CD4-positive, alpha-beta T cell treated with Interleukin-4 for 4 hours (primary cell): ENCODE results near the gene KIN.
"Not testable (repeated sequence)": the region's sequence is repeated elsewhere in the genome, so short reads cannot be mapped to it uniquely, and the experiment has no call there.

Experiments
- DNase-seq: peaks from one replicate; pipeline ENCODE4 v3.0.0-alpha.2; 2020

The KIN gene

DNA sequence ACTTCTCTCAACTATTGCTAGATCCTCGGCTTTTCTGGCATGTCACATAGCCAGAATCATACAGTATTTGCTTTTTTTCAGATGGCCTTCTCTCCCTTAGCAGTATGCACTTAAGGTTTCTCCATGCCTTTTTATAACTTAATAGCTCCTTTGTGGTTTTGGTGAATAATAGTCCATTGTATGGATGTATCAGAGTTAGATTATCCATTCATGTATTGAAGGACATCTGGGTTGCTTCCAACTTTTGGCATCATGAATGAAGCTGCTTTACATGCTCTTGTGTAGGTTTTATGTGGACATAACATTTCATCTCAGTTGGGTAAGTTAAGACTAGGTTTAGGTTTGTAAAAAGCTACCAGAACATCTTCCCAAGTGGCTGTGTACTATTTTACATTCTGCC, 4.7 kb upstream of the KIN start:
- DNase-seq, result no peak

DNA sequence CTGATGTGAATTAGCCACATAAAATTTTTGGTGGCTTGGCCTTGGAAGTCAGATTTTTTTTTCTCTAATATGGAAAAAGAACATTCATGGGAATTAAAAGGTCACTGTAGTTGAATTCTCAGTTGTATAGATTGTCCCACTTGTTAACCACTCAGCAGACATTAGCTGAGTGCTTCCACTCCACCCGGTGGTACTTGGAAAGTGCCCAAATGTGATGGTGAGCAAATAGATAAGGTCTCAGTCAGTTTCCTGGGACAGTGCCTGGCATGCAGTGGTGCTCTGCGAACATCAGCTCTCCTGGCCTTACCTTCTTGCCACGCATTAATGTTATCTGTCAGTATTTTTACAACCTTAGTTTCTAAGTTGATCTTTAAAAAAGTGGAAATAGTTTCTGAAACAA, 1.6 kb upstream of the KIN start:
- DNase-seq, result no peak

DNA sequence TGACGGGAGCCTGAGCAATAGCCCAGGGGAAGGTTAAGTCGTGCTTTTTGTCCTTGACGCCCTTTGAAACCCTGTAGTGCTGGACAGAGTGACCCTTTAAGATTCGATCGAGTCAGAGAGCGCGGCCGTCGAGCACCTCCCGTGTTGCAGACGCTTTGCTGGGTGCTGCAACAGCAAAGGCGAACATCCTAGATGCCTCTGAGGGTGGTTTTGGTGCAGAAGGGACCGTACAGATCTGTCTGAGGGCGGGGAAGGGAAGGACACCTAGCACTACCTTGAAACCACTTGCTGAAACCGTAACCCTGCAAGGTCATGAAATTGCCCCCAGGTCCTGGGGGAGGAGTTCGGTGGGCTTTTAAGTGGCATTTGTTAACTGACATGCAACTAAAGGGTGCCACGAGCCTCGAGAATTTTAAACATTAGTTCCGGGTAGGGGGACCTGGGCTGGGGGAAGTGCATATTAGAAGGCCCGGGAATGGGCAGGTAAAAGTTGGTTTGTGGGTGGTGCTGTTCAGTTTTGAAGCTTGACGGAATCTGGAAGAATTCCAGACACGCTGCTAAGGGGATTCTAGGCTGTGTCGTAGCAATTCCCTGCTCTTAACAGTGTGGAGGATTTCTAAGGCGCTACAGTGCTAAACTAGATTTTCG, 970 bp upstream of the KIN start:
- DNase-seq, result no peak

DNA sequence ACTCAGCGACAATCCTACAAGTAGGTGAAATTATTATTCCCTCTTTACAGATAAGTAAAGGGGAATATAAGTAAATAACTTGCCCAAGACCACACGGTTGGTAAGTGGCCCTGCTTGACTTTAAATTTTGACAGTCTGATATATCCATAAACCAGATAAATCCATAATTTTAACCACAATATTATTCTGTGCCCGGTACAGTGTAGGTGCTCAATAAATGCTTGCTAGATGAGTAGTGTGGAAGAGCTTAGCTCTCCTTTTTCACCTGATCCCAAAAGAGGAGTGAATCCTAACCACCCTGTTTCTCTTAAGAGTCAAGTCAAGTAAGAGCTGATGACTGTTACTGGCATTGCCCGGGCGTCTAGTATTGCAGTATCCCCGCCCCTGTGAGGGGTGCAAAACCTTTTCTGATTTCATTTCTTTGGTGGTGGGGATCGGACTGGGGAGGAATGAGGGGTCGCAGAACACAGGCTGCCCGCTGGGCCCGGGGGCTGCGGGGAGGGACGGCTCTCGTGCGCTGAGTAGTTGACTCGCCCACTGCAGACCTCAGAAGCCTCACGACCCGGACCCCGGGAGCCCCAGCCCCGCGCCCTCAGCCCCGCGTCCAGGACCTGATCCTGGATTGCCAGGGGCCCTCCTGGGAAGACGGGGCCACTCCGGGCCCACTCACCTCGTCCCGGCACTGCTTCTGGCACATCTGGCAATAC, 490 bp downstream of the KIN start:
- no peak for DNase-seq

DNA sequence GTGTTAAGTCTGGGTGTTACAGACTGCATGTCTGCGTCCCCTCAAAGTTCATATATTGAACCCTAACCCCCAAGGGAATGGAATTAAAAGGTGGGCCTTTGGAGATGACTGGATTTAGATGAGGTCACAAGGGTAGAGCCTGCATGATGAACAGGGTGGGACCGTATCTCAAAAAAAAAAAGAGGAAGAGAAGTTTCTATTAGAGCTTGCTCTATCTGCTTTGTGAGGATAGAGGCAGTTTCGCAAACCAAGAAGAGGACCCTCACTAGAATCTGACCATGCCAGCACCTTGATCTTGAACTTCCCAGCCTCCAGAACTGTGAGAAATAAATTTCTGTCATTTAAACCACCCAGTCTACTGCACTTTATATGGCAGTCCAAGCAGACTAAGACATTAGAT, 1.4 kb downstream of the KIN start:
- no peak for DNase-seq

DNA sequence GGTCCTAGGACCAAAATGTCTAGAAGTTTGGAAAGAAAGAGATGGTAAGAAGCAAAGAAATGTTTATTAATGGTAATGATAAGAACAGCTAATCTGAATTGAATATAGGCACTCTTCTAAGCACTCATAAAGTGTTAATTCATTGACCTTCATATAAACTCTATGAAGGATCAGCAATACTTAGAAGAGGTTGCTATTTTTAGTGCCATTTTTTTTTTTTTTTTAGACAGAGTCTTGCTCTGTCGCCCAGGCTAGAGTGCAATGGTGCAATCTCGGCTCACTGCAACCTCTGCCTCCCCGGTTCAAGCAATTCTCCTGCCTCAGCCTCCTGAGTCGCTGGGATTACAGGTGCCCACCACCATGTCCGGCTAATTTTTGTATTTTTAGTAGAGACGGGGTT, 5.6 kb downstream of the KIN start:
- not testable (repeated sequence) for DNase-seq

DNA sequence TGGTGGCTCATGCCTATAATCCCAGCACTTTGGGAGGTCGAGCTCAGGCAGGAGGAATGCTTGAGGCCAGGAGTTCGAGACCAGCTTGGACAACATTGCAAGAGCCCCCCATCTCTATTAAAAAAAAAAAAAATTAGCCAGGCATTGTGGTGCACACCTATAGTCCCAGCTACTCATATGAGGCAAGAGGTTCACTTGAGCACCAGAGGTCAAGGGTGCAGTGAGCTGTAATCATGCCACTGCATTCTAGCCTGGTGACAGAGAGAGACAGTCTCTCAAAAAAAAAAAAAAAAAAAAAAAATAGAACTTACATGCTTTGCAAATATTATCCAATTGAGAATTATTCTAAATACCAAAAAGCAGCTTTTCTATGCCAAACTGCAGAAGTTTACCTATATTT, 11.0 kb downstream of the KIN start:
- DNase-seq, result no peak

DNA sequence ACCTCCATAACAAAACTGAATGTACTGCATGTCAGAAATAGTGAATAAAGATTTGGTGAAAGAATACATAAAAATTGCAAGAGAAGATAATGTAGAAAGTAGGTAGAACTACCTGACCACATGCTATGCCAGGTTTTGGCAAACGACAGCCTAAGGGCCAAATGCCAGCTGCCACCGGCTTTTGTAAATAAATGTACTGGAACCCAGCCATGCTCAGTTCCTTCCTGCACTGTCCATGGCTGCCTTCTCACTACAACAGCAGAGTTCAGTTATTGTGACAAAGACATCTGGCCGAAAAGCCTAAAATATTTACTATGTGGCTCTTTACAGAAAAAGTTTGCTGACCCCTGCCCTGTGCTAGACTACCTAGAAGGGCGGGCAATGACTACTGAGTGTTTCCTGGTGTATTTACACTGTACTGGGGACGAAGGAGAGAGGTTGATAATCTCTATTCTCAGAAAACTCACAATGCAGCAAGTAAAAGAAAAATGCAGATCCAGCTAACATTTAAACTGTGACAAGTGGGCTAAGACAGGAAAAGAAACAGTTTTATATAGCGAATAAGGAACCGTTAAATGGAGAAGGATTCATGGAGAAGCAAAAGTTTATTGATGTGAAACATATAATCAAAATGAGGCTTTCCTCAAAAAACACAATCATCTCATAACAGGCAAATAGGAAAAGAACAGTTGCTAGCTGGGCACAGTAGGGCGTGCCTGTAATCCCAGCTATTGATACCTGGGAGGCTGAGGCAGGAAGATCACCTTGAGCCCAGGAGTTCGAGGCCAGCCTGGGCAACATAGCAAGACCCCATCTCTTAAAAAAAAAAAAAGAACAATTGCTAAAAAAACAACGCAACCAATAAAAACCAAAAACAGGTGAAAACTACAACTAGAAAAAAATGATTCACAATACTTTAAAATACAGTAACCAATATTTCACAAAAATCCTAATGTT, 13.7 kb downstream of the KIN start:
- no peak for DNase-seq

DNA sequence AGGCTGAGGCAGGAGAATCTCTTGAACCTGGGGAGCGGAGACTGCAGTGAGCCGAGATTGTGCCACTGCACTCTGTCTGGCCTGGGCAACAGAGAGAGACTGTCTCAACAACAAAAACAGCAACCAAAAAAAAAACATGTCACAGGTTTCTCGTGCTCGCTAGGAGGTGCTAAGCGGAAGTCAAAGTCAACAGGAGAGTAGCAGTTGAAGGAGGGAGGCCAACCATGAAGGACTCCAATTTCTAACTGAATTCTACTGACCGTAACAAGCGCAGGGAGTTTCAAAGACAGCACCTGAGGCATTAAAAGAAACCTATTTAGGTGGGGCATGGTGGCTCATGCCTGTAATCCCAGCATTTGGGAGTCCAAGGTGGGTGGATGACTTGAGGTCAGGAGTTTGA, 19.4 kb downstream of the KIN start:
- no peak for DNase-seq

DNA sequence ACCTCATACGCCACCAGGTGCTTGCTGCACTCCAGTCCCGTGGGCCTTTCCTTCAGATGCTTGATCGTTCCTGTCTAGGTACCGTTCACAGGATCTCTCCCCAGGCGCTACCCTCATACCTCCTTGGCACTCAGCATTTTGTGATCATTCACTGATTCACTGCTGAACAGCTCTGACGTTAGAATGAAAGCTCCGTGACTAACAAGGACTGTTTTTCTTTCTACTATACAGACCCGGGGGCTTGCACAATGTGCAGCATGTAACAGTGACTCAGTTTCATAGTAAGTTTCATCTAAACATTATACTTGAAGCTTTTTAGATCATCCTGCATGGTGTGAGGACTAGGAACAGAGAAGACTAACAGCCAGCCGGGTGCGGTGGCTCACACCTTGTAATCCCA, 20.6 kb downstream of the KIN start:
- no peak for DNase-seq

DNA sequence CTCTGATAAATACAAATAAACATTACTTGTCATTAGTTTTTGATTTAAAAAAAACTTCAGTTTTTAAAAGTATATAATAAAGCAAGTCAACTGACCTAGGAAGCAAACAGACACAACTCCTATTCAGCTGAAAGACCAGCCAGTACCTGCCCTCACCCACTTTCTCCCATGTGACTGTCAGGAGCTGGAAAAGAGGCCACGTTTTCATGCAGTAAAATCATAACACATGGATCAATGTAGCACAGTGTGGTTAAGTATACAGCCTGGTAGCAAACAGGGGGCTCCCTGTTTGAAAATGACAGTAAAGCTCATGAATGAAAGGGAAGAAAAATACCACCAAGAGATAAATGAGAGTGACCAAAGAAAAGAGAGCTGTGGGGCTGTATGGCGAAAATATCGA, 21.6 kb downstream of the KIN start:
- DNase-seq, result no peak

DNA sequence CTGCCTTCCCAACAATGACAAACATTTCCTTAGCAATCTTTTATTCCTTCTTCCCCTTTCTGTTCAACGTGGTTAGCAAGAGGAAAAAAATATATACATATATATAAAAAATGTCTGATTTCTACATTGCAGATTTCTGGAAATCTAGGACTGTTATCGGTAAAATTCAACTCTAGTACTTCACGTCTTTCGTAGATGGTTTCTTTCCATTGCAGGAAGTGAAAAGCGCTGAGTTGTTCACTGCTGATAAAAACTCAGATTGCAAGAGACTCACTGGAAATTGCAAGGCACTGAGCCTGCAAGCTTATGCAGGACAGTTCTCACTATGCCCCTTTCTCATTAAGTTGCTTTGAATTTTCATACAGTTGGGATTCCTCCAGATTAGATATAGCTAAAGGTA, 23.9 kb downstream of the KIN start:
- DNase-seq, result no peak

DNA sequence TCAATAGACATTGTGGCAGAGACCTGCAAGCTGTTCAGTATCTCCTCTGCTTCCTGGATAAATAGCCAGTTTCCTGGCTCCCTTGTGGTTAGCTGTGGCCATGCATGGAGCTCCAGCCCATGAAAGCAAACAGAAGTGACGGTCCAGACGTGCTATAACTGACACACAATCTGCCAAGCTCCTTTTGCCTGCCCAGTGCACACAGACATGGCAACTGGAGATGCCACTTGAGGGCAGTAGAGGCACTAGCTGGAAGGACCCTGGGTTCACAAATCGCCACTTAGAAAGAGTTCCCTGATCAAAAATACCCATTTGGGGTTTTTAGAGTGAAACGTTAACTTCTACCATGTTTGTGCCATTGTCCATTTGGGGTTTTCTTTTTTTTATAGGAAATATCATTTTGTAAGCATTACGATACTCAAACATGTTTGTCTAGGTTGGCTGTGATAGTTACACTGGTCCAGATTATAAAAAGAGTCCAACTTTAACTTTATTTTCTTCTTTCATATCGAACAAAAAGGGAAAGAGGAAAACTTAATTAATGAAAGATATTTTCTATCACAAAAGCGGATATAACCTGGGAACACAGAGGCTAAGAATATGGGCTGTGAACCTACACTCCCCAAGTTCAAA, 31.3 kb downstream of the KIN start:
- peak; percentile 14 for DNase-seq

DNA sequence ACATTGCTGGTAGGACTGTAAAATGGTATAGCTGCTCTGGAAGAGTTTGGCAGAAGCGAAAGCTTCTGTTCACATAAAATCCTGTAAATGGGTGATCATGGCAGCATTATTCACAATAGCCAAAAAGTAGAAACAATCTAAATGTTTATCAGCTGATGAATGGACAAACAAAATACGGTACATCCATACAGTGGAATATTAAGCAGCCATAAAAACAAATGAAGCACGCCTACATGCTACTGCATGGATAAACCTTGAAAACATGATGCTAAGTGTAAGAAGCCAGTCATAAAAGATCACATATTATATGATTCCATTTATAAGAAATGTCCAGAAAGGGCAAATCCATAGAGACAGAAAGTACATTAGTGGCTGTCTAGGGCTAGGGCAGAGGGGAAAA, 32.7 kb downstream of the KIN start:
- DNase-seq, result no peak

DNA sequence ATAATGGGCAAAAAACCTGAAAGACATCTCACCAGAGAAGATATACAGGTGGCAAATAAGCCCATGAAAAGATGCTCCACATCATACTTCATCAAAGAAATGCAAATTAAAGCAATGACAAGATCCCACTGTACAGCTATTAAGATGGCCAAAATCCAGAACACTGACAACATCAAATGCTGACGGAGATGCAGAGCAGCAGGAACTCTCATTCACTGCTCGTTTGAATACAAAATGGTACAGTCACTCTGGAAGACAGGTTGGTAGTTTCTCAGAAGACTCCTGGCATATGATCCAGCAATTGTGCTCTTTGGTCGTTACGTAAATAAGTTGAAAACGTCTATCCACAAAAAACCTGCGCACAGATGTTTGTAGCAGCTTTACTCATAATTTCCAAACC, 35.5 kb downstream of the KIN start:
- no peak for DNase-seq

DNA sequence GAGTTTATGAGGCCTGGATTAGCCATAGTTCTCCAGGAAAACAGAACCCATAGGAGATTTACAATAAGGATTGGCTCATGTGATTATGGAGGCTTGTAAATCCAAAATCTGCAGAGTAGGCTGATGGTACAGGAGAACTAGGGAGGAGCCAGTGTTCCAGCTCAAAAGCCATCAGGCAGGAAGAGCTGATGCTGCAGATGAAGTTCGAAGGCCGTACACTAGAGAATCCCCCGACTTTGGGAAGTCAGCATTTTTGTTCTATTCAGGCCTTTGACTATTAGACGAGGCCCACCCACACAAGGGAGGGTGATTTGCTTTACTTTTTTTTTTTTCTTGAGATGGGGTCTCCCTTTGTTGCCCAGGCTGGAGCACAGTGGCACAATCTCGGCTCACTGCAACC, 37.6 kb downstream of the KIN start:
- no peak for DNase-seq

DNA sequence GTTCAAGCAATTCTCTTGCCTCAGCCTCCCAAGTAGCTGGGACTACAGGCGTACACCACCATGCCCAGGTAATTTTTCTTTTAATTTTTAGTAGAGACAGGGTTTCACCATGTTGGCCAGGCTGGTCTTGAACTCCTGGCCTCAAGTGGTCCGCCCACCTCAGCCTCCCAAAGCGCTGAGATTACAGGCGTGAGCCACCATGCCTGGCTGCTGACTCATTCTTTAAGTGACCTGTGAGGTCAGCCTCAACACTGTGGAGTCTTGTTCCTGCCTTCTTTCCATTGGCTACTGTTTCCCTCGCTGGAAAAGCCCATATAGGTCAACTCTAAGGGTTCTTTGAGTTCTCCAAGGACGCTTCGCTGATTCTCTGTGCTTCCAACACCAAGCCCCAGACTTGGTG, 39.2 kb downstream of the KIN start:
- DNase-seq, result not testable (repeated sequence)

DNA sequence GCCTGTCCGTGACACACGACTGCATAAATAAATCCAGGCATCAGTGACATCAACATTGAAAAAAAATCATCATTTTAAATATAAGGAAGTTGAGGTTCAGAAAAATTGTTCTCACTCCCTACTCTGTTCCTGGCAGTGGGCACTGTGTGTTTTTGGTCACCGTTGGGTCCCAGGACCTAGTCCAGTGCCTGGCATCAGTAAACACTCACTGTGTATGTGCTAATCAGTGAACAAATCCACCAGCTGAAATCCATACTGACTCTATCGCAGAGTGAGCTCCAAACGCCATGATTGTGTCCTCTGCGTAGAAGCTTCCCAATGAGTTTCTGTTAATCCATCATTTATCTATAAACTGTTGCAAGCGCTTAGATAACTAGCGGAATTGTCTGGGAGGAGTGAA, 43.5 kb downstream of the KIN start:
- DNase-seq, result no peak

DNA sequence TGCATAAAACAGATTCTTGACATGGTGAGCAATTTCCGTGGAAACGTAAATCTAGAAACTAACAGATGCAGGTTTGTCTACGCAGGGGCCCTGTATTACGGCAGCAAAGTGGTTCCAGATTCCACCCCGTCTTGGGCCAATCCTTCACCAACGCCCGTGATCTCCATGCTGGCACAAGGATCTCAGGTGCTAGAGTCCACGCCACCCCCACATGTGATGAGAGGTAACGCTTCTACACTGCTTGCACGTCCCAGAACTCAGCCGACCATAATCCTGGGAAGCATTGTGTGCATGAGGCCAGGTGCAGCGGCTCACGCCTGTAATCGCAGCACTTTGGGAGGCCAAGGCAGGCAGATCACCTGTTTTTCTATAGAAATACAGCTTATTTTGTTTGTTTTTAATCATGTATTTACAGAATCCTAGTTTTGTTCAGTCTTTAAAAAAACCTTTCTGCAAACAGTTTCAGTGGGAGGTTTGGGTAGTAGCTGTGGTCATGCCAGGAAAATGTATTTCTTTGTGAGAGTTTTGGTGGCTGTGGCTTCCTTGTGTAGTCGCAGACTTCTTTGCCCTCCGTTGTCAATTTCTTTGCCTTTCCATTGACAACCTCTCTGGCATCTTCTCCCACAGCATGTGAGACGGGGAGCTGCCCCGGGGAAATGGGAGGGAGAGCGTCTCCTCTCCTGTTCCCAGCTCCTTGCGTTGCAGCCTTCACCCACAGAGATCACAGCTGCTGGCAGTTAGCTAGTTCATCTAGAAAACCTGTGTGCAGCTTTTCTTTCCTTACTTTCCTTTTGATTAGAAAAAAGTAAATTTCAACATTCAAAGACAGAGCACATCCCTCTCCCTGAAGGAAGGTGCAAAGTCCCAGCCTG, 49.0 kb downstream of the KIN start:
- DNase-seq, result no peak

DNA sequence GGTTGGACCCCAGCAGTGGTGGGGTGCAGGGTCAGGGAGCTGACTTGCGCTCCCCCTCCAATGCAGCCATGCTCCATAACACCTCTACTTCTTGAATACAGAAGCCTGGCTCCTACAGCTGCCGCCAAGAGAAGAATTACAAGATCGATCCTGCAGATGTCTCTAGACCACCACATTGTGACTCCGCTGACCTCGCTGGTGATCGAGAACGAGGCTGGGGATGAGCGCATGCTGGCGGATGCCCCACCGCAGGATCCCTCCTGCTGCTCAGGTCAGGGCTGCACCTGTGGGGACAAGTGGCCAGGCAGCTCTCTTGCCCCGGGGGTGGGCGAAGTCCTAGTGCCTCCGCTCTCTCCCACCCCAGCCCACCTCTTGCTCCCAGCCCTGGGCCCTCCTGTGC, 53.0 kb downstream of the KIN start:
- DNase-seq, result no peak

DNA sequence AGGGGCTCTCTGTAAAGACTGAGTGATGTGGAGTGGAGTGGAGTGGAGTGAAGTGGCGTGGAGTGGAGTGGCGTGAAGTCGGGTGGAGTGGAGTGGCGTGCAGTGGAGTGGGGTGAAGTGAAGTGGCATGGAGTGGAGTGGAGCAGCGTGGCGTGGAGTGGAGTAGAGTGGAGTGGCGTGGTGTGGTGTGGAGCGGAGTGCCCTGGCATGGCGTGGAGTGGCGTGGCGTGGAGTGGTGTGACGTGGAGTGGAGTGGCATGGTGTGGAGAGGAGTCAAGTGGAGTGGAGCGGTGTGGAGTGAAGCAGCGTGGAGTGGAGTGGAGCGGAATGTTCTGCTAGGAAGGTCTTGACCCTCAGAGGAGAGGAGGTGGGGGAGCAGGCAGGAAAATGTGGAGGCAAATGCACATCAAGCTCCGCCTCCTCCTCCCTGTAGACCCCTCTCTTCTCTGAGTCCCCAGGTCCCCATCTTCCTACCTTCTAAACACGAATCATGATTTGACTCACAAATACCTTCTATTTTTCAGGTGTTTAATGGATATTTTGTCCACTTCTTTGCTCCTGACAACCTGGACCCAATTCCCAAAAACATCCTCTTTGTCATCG, 64.8 kb downstream of the KIN start:
- no peak for DNase-seq

DNA sequence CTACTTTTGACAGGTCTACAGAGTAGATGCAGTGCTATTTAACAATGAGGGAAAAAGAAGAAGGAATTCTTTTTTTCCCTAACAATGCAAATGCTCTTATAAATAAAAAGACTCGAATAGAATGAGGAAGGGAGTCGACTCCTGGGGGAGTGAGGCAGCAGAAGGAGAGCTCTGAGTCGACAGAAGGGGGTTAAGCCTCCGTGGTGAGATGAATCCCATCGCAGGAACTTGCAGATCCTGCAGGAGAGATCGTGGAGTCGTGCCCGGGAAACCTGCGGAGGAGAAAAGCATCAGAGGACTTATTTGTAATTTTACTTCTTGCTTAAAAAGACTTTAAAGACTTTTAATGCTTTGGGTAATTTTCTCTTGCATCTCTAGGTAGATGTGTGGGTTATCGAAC, 67.3 kb downstream of the KIN start:
- DNase-seq, result no peak
